Measurements from ENCODE around the gene ZIC2. TPM values are rescaled to one million over a fixed set of nuclear protein-coding genes. Genes with fewer than 3 reads are reported as not detected.

ZIC2 gene
- total and polyA plus RNA-seq, 2 of the 8 experiments (the other 6 are each of a cell fraction or from before 2014, with no cell fraction given): 53.2 to 372 TPM

- TF ChIP-seq HDAC2 (IDR thresholded peaks at IDR 0.05; ENCODE audit: borderline replicate concordance in 1 of 2, low read depth in 2 of 2, low read length in 2 of 2): peak in 1 of 2 experiments; percentile 72; a peak in 1 of 4 replicates
- peak; percentile 6; the same call in 1 of the 2 replicates for TF ChIP-seq KDM1A (IDR thresholded peaks at IDR 0.05; ENCODE audit: borderline replicate concordance, low read length)
- TF ChIP-seq BCL11A (IDR thresholded peaks at IDR 0.05; ENCODE audit: low read depth in 2 of 2, low read length in 2 of 2): no peak
- TF ChIP-seq MAX (IDR thresholded peaks at IDR 0.05): peak; percentile 96
- no peak for TF ChIP-seq KDM5A (IDR thresholded peaks at IDR 0.05; ENCODE audit: low read length)
- TF ChIP-seq CBX8 (IDR thresholded peaks at IDR 0.05; ENCODE audit: borderline replicate concordance, low read depth, low read length): no peak
- 0 out of 2 replicates have a peak, but pooled peaks have one; percentile 36 for TF ChIP-seq SP4 (IDR thresholded peaks at IDR 0.05; ENCODE audit: low read length)
- peak; percentile 17 for TF ChIP-seq TAF7 (optimal IDR thresholded peaks at IDR 0.05; ENCODE audit: borderline replicate concordance, low read depth, low read length)
- TF ChIP-seq SUZ12 (IDR thresholded peaks at IDR 0.05; ENCODE audit: low read length): peak; percentile 46; the same call in 1 of the 2 replicates
- peak; percentile 61; the same call in 1 of the 2 replicates for TF ChIP-seq RBBP5 (IDR thresholded peaks at IDR 0.05; ENCODE audit: borderline replicate concordance, low read depth, low read length)
- TF ChIP-seq RNF2 (IDR thresholded peaks at IDR 0.05; ENCODE audit: borderline replicate concordance, low read depth, low read length, missing control alignments, poor library complexity, severe bottlenecking): peak; percentile 29
- TF ChIP-seq TBP (IDR thresholded peaks at IDR 0.05; ENCODE audit: low read depth, low read length): peak; percentile 39; the same call in 1 of the 2 replicates
Observed at GRCh38 chr13:99971576-99972189, 9.9 kb upstream of the ZIC2 start, which contains the start of gene ZIC5 (continued).
